Stimulated activated CD4-positive, alpha-beta T cell treated with anti-CD3 and anti-CD28 coated beads, TNF-alpha, amount 100 ng/mL, for 1 hour (primary cell): ENCODE results near the gene HOXD10.

ENCODE experiments used
- DNase-seq, 3 donors: peaks; one replicate each; pipeline ENCODE4 v3.0.0-alpha.2; 2020; ENCODE audit warnings: low read depth in 3 of 3, low spot score in 1 of 3

Gene HOXD10

GRCh38 chr2:176105730-176106580 lies 10.6 kb upstream of the HOXD10 start:
- DNase-seq = no peak

DNA sequence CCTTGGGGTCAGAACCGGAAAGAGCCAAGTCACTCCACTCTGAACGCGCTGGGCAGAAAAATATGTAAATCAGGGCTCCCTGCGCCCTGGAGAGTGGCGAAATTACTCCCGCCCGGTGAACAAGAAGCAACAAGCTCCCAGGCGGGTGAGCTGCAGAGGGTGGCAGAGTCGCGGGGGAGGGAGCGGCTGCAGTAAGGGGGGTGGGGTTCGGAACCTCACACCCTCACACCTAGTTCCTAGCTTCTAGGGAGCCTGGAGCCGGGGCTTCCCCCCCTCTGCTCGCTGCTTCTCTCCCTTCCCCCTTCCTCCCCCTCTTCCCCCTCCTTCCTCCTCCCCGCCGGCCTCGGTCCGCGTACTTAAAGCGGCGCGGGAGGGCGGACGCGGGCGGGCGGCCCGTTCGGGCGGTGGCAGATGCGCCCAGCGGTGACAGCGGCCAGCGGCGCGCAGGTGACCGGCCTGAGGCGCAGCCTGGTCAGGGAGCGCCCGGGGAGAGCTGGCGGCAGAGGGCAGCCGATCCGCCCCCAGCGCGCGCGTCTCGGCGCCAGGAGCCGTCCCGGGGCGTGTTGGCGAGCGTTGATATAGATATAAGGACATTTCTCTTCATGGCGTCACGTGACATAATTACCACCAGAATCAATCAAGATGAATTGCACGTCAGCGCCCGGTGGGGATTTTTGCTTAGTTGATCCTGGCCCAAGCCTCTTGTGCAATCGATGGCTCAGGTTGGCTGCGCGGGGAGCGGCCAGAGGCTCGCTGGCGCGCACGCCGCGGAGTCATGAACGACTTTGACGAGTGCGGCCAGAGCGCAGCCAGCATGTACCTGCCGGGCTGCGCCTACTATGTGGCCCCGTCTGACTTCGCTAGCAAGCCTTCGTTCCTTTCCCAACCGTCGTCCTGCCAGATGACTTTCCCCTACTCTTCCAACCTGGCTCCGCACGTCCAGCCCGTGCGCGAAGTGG lies 9.7 kb upstream of the HOXD10 start, which contains the start of gene HOXD11:
TSS of gene HOXD11 (plus strand) at position 700 of the 959 bp plus-strand sequence. CDS start at position 776, 76 bp downstream.
- DNase-seq = no peak

GRCh38 chr2:176107731-176108181 lies 8.8 kb upstream of the HOXD10 start:
- DNase-seq = no peak

- no peak for DNase-seq
Measured at GRCh38 chr2:176109192-176109901, 7.2 kb upstream of the HOXD10 start.

- no peak for DNase-seq
Measured at GRCh38 chr2:176109946-176110345, 6.6 kb upstream of the HOXD10 start.

DNA sequence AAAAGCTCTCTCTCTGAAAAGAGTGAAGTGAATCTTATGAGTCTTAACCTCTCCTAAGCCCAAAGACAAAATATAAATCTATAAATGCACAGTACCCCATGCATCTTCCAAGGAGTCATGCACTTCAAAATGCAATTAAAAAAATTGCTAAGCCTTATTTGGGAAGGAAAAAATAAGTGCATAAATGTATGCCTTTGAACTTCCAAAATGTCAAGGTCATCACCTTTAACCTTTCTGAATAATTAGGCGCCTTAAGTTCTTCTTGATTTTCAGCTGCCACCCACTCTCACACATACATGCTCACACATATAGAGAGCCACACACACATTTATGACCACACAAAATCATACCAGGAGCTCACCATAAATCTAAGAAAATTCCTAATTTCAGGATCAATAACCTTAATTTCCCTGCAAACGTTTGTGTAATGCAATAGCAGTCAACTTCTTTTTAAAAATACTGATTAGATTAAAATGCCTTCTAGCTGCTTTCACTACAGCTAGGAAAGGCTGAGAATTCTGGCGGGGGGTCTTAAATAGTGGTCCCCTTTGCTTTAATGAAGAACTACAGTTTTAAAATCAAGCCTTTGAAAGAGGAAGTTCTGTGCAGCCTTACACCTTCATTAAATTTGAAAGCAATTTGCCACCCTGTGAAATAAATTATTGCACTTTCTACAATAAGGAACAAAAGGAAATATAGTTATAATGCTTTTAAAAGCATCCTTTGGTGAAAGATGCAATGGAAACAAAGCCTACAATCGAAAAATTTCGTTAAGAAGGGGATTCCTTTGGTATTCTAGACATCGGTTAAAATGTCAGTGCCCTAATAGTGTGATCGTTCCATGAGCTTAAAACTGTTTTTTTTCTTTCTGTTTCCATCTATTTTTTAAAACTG lies 5.9 kb upstream of the HOXD10 start:
- DNase-seq = no peak

DNA sequence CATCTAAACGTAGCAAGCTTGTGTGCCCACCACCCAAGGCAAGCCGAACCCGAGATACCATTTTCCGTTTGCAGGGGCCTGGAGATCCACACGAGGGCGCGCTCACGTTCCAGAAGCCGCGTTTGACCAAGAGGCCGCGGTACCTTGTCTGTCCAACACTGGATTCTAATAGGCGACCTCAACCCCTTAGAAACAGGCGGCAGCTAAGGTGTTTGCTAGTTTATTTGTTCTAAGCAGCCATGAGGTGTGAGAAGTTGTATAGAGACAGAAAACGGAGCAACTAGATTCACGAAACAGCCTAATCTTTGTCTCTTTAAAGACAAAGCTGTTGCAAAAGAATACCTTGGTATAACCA lies 5.3 kb upstream of the HOXD10 start:
- no peak for DNase-seq

GRCh38 chr2:176111846-176112374 lies 4.7 kb upstream of the HOXD10 start:
- no peak for DNase-seq

- no peak for DNase-seq
Measured at GRCh38 chr2:176112375-176113302, 3.9 kb upstream of the HOXD10 start.

GRCh38 chr2:176114120-176114929 lies 2.3 kb upstream of the HOXD10 start:
- DNase-seq = no peak

DNA sequence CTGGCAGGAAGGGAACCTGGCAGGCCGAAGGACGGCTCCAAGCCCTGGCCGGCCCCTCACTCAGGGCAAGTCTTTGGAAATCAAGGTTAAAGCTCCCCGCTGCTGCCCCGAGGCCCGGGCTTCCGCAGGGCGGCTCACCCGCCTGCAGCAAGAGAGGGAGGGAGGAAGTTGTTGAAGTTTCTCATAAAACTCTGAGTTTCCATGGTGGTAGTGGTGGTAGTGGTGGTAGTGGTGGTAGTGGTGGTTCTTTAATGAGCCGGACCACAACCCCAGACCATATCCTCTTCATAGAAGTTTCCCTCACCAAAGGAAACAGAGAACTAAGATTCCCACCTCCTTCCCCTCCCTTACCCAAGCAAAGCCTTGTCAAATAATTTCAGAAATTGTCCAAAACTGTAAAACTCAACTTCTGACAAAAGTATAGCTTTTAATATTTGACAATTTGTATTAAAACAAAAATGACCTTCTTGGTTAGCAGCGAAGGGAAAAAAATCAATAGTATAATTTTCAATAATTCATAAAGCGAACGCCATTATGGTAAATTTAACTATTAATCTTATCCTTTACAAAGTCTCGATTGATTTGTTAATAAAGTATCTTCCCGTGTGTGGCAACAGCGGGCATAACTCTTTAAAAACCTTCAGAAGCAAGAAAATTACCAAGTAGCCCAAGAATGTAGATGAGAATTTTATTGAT lies 1.5 kb upstream of the HOXD10 start:
- DNase-seq = no peak

- DNase-seq = no peak
Measured at GRCh38 chr2:176117162-176117822, 714 bp downstream of the HOXD10 start.

DNA sequence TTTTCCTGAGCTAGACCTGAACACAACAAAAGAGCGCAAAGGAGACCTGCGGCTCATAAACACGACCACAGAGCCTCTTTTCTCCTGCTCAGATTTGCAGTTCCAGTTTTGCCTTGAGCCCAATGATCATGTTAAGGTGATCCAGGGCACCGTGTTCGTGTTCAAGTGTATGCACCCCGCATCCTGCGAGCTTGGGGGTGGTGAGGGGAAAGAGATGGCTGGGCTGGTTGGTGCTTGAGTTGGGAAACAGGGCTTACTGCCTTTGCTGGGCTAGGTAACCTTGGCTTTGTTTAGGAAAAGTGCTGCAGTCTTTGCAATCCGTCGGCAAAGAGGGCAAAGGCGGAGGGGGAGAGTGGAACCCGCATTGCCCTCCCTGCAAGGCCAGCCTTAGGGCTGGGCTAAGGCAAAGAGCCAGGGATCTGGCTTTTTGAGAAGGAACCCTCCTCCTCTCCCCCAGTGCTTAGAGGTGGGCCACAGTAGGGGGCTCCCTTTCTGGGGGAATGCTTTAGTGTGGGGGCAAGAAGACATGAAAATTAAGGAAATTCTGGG lies 1.3 kb downstream of the HOXD10 start:
- DNase-seq = no peak

DNA sequence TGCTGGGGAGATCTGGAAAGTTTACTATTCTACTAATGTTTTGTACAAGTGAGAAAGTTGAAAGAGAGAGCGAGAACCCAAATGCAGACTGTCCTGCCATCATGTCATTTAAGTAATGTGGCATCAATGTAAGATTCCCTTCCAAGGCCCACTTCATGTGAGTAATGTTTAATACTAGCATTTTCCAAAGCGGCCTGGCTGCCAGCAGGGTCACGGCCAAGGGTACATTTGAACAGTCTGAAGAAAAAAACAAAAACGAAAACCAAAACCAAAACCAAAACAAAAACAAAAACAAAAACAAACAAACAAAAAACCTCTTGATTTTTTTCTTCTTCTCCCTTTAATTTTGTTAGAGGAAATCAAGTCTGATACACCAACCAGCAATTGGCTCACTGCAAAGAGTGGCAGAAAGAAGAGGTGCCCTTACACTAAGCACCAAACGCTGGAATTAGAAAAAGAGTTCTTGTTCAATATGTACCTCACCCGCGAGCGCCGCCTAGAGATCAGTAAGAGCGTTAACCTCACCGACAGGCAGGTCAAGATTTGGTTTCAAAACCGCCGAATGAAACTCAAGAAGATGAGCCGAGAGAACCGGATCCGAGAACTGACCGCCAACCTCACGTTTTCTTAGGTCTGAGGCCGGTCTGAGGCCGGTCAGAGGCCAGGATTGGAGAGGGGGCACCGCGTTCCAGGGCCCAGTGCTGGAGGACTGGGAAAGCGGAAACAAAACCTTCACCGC lies 2.2 kb downstream of the HOXD10 start:
- DNase-seq = no peak

GRCh38 chr2:176120364-176121189 lies 4.0 kb downstream of the HOXD10 start:
- no peak for DNase-seq
